ENCODE results near the gene MOSPD2.

- TF ChIP-seq POLR2A (IDR thresholded peaks at IDR 0.05), result no peak
- no peak for TF ChIP-seq CTCF (IDR thresholded peaks at IDR 0.05)
These were observed 26.4 kb downstream of the MOSPD2 start for GRCh38 chrX:14899607-14900006.

All from tibial nerve (tissue), 3 donors.